AG10803 (cell line): ENCODE data around the gene NHSL2.
A peak's percentile ranks its signal among the peaks of the same experiment; 100 is the strongest.

ENCODE experiments used
- DNase-seq: peaks from one replicate; pipeline ENCODE4 v3.0.0; 2010; ENCODE audit warnings: low read depth
- H3K4me3 ChIP-seq: 2 replicates; pipeline ENCODE4 v1.5.1; 2011; ENCODE audit warnings: mild to moderate bottlenecking, low read length, control low read depth
- CTCF ChIP-seq: conservative IDR thresholded peaks from 2 replicates; pipeline ENCODE4 v1.5.1; 2011; ENCODE audit warnings: mild to moderate bottlenecking, low read length, control low read depth, inconsistent platforms

Gene NHSL2

GRCh38 chrX:72094894-72095293 is 184.2 kb downstream of the NHSL2 start:
- DNase-seq = no peak
- no peak for TF ChIP-seq CTCF
- H3K4me3 ChIP-seq = no peak overlapping the region

GRCh38 chrX:72095370-72095769 is 184.7 kb downstream of the NHSL2 start:
- no peak for DNase-seq
- no peak for TF ChIP-seq CTCF
- H3K4me3 ChIP-seq = no peak overlapping the region

DNA sequence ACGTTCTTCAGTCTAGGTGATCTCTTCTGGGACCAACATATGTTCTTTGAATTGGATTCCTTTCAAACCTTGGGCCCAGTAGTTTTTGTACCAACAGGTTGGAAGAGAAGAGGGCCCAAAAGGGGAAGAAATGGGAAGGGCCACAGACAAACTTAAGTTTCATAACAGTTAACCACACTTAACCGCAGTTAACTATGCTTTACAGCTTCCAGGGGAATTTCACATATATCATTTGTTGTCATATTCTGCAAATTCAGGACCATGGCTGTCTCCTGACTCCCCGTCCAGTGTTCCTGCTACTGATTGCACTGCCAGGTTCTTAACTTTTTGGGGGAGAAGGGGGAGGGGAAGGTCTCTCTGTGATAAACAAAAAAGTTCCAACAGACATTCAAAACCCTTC is 186.5 kb downstream of the NHSL2 start:
- TF ChIP-seq CTCF = no peak
- no peak overlapping the region for H3K4me3 ChIP-seq
- DNase-seq = no peak

DNA sequence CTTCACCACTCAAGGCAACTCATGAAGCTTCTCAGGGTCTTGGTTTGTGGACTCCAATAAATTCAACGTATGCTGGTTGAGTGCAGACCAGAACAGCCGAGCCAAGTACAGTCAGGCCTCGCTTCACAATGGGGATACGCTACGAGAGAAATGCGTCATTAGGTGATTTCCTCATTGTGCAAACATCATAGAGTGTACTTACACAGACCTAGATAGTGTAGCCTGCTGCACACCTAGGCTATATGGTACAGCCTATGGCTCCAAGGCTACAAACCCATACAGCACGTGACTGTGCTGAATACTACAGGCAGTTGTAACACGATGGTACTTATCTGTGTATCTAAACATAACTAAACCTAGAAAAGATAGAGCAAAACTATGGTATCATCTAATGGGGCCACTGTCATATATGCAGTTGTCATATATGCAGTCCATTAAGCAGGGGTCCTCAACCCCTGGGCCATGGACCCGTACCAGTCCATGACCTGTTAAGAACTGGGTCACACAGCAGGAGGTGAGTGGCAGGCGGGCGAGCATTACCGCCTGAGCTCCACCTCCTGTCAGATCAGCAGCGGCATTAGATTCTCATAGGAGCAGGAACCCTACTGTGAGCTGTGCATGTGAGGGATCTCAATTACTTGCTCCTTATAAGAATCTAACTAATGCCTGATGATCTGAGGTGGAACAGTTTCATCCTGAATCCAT is 189.6 kb downstream of the NHSL2 start:
- TF ChIP-seq CTCF = no peak
- no peak for DNase-seq
- no peak overlapping the region for H3K4me3 ChIP-seq

GRCh38 chrX:72100824-72101351 is 190.2 kb downstream of the NHSL2 start:
- no peak for TF ChIP-seq CTCF
- no peak overlapping the region for H3K4me3 ChIP-seq
- DNase-seq = peak; percentile 13

GRCh38 chrX:72101597-72102037 is 191.0 kb downstream of the NHSL2 start:
- no peak for DNase-seq
- H3K4me3 ChIP-seq = no peak overlapping the region
- TF ChIP-seq CTCF = no peak

DNA sequence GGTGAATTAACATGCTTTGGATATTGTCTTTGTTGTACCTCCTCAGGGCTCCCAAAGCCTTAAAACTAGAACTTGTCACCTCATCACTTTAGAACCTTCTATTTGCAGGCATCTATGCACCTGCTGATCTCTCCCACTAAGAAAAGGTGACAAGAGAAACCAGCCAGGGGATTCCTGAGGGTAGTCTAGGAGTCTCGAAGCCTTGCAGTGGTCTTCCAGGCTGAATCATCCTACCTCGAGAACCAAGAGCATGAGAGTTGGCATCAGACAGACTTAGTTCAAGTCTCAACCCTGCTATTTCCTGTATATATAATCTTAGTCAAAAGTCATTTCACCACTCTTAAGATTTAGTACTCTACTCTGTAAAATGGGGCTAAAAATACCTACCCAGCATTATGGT is 191.5 kb downstream of the NHSL2 start:
- H3K4me3 ChIP-seq = no peak overlapping the region
- TF ChIP-seq CTCF = no peak
- no peak for DNase-seq
